COLO668 (cell line): Measurements from ENCODE around the gene SYNC.
"Not testable (repeated sequence)": the region's sequence is repeated elsewhere in the genome, so short reads cannot be mapped to it uniquely, and the experiment has no call there.

Source experiments
- DNase-seq: peaks from one replicate; lab custom pipeline; 2025; ENCODE audit not compliant: unreplicated experiment; lab: John Stamatoyannopoulos, UW

SYNC gene

GRCh38 chr1:32695098-32695904 is 7.3 kb downstream of the SYNC start:
- DNase-seq: peak; percentile 51

- DNase-seq: no peak
Measured at GRCh38 chr1:32693455-32694174, 9.0 kb downstream of the SYNC start.

- DNase-seq: no peak
Measured at GRCh38 chr1:32686387-32686786, 16.2 kb downstream of the SYNC start.

- no peak for DNase-seq
Measured at GRCh38 chr1:32685498-32685897, 17.1 kb downstream of the SYNC start.

GRCh38 chr1:32684167-32684811 is 18.3 kb downstream of the SYNC start:
- no peak for DNase-seq

GRCh38 chr1:32683397-32683796 is 19.2 kb downstream of the SYNC start:
- DNase-seq: no peak

GRCh38 chr1:32681999-32682398 is 20.6 kb downstream of the SYNC start:
- no peak for DNase-seq

- DNase-seq: no peak
Measured at GRCh38 chr1:32681509-32681908, 21.1 kb downstream of the SYNC start.

GRCh38 chr1:32680642-32681041 is 21.9 kb downstream of the SYNC start:
- DNase-seq: no peak

- not testable (repeated sequence) for DNase-seq
Measured at GRCh38 chr1:32679993-32680392, 22.6 kb downstream of the SYNC start.

GRCh38 chr1:32676945-32677344 is 25.6 kb downstream of the SYNC start:
- DNase-seq: no peak

GRCh38 chr1:32668716-32669115 is 33.9 kb downstream of the SYNC start:
- DNase-seq: not testable (repeated sequence)

- DNase-seq: no peak
Measured at GRCh38 chr1:32666901-32667566, 35.5 kb downstream of the SYNC start.

GRCh38 chr1:32665915-32666314 is 36.7 kb downstream of the SYNC start:
- no peak for DNase-seq

GRCh38 chr1:32659581-32659980 is 43.0 kb downstream of the SYNC start:
- DNase-seq: no peak

GRCh38 chr1:32652244-32652962 is 50.2 kb downstream of the SYNC start:
- no peak for DNase-seq

- DNase-seq: peak; percentile 90
Measured at GRCh38 chr1:32651461-32652073, 51.0 kb downstream of the SYNC start.

- peak; percentile 100 for DNase-seq
Measured at GRCh38 chr1:32650752-32651460, 51.7 kb downstream of the SYNC start, which contains the start of gene RBBP4. Gene RBBP4, plus strand, starts transcription at chr1:32651208. Its CDS starts 99 bp downstream, at chr1:32651307.

GRCh38 chr1:32650248-32650751 is 52.3 kb downstream of the SYNC start, which contains the start of gene ZBTB8OS:
Gene ZBTB8OS, minus strand, starts transcription at chr1:32650550. Its CDS starts 21 bp downstream, at chr1:32650529.
- peak; percentile 97 for DNase-seq
